ENCODE measurements around the gene FAM13A. TPM values are rescaled to one million over a fixed set of nuclear protein-coding genes. Genes with fewer than 3 reads are reported as not detected.
"Not testable (repeated sequence)": the region's sequence is repeated elsewhere in the genome, so short reads cannot be mapped to it uniquely, and the experiment has no call there.

Gene FAM13A
- total RNA-seq, 4 donors from 2014 or later, result 157 to 327 (median 202) TPM

- H3K4me3 ChIP-seq (replicated peaks in 1 of 3), result no peak overlapping the region
- no peaks in the 10 kb centered on the region for H3K9me3 ChIP-seq
- 96 to 97% methylated on average over 3 of the region's 3 CpGs for WGBS, 2 donors
- DNase-seq, result no peak
- H3K27me3 ChIP-seq, result no peaks in the 10 kb centered on the region
- no peaks in the 10 kb centered on the region for H3K36me3 ChIP-seq
- no peaks in the 10 kb centered on the region for H3K4me1 ChIP-seq
- intact Hi-C loops (cut with DNase I), result no loop called here
- TF ChIP-seq CTCF (IDR thresholded peaks at IDR 0.05) (no peak), POLR2A (IDR thresholded peaks at IDR 0.05) (no peak)
- no peak overlapping the region for H3K27ac ChIP-seq
These were observed 47.9 kb downstream of the FAM13A start for GRCh38 chr4:89009115-89009514.

GRCh38 chr4:89008166-89008565, 48.8 kb downstream of the FAM13A start:
- 97 to 98% methylated on average over 2 of the region's 2 CpGs for WGBS, 2 donors
- intact Hi-C loops (cut with DNase I), result no loop called here
- no peaks in the 10 kb centered on the region for H3K36me3 ChIP-seq
- H3K27me3 ChIP-seq, result no peaks in the 10 kb centered on the region
- no peak for DNase-seq
- H3K4me3 ChIP-seq (replicated peaks in 1 of 3), result no peak overlapping the region
- H3K4me1 ChIP-seq, result no peaks in the 10 kb centered on the region
- H3K9me3 ChIP-seq, result no peaks in the 10 kb centered on the region
- H3K27ac ChIP-seq, result no peak overlapping the region
- TF ChIP-seq POLR2A (IDR thresholded peaks at IDR 0.05), result no peak
- no peak for TF ChIP-seq CTCF (IDR thresholded peaks at IDR 0.05)

- Histone ChIP-seq H3K36me3 (no peaks in the 10 kb centered on the region), H3K27me3 (no peaks in the 10 kb centered on the region), H3K4me3 (replicated peaks in 1 of 3) (no peak overlapping the region), H3K4me1 (no peaks in the 10 kb centered on the region), H3K27ac (no peak overlapping the region), H3K9me3 (no peaks in the 10 kb centered on the region)
- TF ChIP-seq CTCF (IDR thresholded peaks at IDR 0.05) (no peak), POLR2A (IDR thresholded peaks at IDR 0.05) (no peak)
- 88 to 95% methylated on average over 6 of the region's 6 CpGs for WGBS, 2 donors
- intact Hi-C loops (cut with DNase I), result no loop called here
- no peak for DNase-seq
These were observed 49.5 kb downstream of the FAM13A start for GRCh38 chr4:89007338-89007939.

- no peaks in the 10 kb centered on the region for H3K27me3 ChIP-seq
- no peak overlapping the region for H3K27ac ChIP-seq
- H3K4me3 ChIP-seq (replicated peaks in 1 of 3), result no peak overlapping the region
- H3K4me1 ChIP-seq, result no peaks in the 10 kb centered on the region
- no peak for TF ChIP-seq CTCF (IDR thresholded peaks at IDR 0.05)
- no peak for TF ChIP-seq POLR2A (IDR thresholded peaks at IDR 0.05)
- intact Hi-C loops (cut with DNase I), result no loop called here
- WGBS, 2 donors, result 95 to 100% methylated on average over 5 of the region's 5 CpGs
- no peak for DNase-seq
- H3K36me3 ChIP-seq, result no peaks in the 10 kb centered on the region
- no peaks in the 10 kb centered on the region for H3K9me3 ChIP-seq
These were observed 50.7 kb downstream of the FAM13A start for GRCh38 chr4:89006307-89006706.

GRCh38 chr4:89005066-89005465, 51.9 kb downstream of the FAM13A start:
- H3K27ac ChIP-seq; H3K4me3 ChIP-seq (replicated peaks in 1 of 3); H3K4me1 ChIP-seq; DNase-seq; H3K27me3 ChIP-seq; intact Hi-C loops (cut with DNase I); H3K36me3 ChIP-seq; H3K9me3 ChIP-seq: not testable (repeated sequence)
- 91 to 96% methylated on average over 1 of the region's 1 CpG for WGBS, 2 donors
